AG09309 (cell line): ENCODE results near the gene MYLK4.

Experiments
- DNase-seq: peaks from one replicate; pipeline ENCODE4 v3.0.0-alpha.2; 2010; ENCODE audit warnings: low read depth
- H3K4me3 ChIP-seq: 2 replicates; pipeline ENCODE4 v1.5.1; 2011; ENCODE audit warnings: mild to moderate bottlenecking, low read depth, low read length, moderate library complexity; ENCODE audit not compliant: control insufficient read depth
- TF ChIP-seq, protein P1 (sequence below): IDR thresholded peaks from 2 replicates; pipeline ENCODE4 v1.5.1; 2011; ENCODE audit warnings: mild to moderate bottlenecking, low read depth, low read length, inconsistent platforms; ENCODE audit not compliant: insufficient read depth, control insufficient read depth; ENCODE audit errors: missing control alignments

The MYLK4 gene

DNA sequence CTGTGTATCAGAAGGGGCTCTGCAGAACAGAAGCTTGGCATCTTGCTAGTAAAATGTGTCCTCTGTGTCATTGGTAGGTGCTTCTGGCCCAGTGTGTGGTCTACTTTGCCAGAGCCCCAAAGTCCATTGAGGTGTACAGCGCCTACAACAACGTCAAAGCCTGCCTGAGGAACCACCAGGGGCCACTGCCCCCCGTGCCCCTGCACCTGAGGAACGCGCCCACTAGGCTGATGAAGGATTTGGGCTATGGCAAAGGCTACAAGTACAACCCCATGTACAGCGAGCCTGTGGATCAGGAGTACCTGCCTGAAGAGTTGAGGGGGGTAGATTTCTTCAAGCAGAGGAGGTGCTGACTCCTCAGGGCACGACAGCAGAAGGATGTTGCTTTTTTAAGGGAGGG lies 34.2 kb upstream of the MYLK4 start:
- TF ChIP-seq, protein P1, sequence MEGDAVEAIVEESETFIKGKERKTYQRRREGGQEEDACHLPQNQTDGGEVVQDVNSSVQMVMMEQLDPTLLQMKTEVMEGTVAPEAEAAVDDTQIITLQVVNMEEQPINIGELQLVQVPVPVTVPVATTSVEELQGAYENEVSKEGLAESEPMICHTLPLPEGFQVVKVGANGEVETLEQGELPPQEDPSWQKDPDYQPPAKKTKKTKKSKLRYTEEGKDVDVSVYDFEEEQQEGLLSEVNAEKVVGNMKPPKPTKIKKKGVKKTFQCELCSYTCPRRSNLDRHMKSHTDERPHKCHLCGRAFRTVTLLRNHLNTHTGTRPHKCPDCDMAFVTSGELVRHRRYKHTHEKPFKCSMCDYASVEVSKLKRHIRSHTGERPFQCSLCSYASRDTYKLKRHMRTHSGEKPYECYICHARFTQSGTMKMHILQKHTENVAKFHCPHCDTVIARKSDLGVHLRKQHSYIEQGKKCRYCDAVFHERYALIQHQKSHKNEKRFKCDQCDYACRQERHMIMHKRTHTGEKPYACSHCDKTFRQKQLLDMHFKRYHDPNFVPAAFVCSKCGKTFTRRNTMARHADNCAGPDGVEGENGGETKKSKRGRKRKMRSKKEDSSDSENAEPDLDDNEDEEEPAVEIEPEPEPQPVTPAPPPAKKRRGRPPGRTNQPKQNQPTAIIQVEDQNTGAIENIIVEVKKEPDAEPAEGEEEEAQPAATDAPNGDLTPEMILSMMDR: no peak
- no peak overlapping the region for H3K4me3 ChIP-seq
- no peak for DNase-seq

DNA sequence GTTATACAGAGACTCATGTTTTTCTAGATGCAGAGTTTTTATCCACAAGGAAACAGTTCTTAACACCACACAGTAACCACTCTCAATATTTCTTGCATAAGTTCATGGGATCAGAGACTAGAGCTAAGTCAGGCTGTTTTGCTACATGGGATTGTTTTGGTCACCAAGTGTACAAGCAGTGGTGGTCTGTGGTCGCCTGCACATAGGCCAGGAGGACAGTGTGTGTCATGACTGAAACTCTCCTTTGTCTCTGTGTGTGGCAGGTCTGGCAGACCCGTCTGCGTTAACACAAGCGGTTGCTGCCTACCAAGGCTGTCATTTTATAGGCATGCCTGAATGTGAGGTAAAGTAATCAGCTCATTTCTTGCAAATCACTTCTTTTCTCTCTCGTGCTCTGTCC lies 33.3 kb upstream of the MYLK4 start:
- no peak overlapping the region for H3K4me3 ChIP-seq
- TF ChIP-seq, protein P1: no peak
- no peak for DNase-seq

DNA sequence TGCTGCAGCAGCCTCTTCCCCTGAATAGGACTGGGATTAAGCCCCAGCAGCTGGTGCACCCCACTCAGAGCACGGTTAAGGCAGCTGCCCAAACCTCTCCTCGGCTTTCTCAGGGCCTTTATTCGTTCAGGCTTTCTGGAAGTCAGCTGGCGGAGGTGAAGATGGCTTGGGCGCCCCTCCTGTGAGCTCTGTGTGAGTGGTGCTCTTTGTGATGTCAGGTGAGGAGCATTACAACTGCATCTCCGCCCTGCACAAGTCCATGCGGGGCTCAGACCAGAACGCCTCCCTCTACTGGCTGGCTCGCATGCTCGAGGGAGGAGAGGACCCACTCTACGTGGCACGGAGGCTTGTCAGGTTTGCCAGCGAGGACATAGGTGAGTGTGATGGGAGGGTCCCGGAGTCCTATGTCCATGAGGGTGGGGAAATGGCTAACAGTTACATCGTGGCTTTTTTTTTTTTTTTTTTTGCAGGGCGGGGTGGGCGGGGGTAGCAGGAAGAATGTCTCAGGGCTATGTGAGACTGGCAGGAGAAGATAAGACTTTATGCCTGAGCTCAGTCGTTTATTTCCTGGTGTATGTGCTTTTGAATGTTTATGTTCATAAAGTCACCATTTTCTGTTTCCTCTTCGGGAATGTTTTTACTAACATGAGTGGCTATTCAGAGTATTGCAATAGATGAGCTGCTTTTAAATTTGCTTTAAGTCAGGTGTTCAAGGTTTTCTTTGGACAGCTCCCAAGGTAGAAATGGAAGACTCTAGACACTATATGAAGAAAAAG lies 32.7 kb upstream of the MYLK4 start:
- H3K4me3 ChIP-seq: no peak overlapping the region
- no peak for DNase-seq
- TF ChIP-seq, protein P1: no peak

DNA sequence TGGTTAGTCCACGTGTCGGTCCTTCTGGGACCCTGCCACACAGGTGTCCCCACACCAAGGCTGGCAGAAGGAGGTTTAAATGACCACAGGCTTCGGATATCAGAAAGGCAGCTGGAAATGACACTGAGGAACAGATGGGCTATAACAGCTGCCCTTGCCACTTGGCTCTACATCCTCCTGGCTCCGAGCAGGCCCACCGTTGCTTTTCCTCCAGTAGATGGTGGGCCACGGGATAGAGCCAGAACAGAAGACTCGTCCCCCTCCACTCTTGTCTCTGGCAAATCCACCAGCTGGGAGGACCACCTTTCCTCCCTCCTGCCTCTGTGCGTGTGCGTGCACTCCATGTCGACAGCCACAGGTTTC lies 32.1 kb upstream of the MYLK4 start:
- DNase-seq: no peak
- TF ChIP-seq, protein P1: no peak
- H3K4me3 ChIP-seq: no peak overlapping the region

DNA sequence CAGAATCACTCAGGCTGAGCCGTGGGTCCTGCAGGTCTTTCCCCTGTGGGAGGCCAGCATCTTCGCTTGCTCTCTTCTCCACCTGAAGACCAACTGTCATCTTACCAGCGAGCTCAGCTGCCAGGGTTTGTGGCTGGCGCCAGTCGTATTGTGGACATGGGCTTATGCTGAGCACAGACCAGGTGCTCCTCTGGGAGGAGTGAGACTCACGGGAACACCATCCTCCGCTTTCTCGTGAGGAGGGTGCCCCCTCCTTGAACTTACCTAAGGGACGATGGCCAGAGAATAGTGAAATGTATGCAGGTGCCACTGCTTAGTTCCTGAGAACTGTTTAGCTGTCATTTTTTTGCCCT lies 31.6 kb upstream of the MYLK4 start:
- TF ChIP-seq, protein P1: no peak

DNA sequence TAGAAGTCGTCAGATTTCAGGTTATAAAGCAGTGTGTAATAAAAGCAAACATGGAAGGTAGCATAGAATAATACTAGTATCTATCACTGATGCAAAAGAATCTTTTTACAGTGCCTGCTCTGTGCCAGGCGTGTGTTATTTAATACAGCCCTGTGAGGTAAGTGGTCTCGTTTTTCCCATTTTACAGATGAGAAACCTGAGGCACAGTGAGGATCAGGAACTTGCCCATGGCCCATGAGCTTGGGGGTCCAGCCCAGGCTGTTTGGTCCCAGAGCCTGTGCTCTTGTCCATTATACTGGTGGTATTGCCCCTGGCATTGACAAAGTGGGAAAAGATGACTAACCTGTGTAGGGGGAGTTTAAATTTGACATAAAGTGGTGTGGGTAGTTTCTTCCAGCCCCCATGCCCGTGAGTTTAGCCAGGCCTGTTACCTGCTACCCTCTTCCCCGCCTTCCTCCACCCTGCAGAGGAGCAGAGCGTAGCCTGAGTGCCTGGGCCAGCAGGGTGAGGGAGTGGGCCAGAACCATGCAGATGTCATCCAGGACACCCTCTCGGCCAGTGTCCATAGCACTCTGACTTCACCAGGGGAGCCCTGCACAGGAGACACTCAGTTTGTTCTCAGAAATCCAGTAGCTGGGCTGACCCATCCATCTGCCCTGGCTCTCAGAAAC lies 31.1 kb upstream of the MYLK4 start:
- no peak overlapping the region for H3K4me3 ChIP-seq
- TF ChIP-seq, protein P1: no peak
- no peak for DNase-seq

More for the DNA sequence above, 31.6 kb upstream of the MYLK4 start:
- no peak for DNase-seq
- H3K4me3 ChIP-seq: no peak overlapping the region
